Measurements from ENCODE around the gene TUBGCP3. TPM values are rescaled to one million over a fixed set of nuclear protein-coding genes. Genes with fewer than 3 reads are reported as not detected.
"Not testable (repeated sequence)": the region's sequence is repeated elsewhere in the genome, so short reads cannot be mapped to it uniquely, and the experiment has no call there.

Gene TUBGCP3
- total RNA-seq, 1 donor from 2014 or later = 37.4 TPM

- no peak for TF ChIP-seq CTCF (IDR thresholded peaks at IDR 0.05; ENCODE audit: unreplicated experiment)
- no peak overlapping the region for H3K27ac Mint-ChIP-seq
- no peaks in the 10 kb centered on the region for H3K36me3 Mint-ChIP-seq
- H3K27me3 Mint-ChIP-seq (ENCODE audit: low read depth) = peaks cover 8% of the 10 kb centered on the region
- H3K4me3 Mint-ChIP-seq = no peak overlapping the region
- no peaks in the 10 kb centered on the region for H3K9me3 Mint-ChIP-seq
- no peaks in the 10 kb centered on the region for H3K4me1 Mint-ChIP-seq
- DNase-seq (ENCODE audit: low spot score in 2 of 2, unreplicated experiment in 2 of 2) = no peak
Measured at GRCh38 chr13:112629161-112629560, 41.2 kb upstream of the TUBGCP3 start.

GRCh38 chr13:112627613-112628012, 39.7 kb upstream of the TUBGCP3 start:
- not testable (repeated sequence) for DNase-seq (ENCODE audit: low spot score in 2 of 2, unreplicated experiment in 2 of 2); H3K4me3 Mint-ChIP-seq; H3K4me1 Mint-ChIP-seq; H3K36me3 Mint-ChIP-seq; H3K9me3 Mint-ChIP-seq; H3K27ac Mint-ChIP-seq
- peaks cover 13% of the 10 kb centered on the region for H3K27me3 Mint-ChIP-seq (ENCODE audit: low read depth)

GRCh38 chr13:112627161-112627560, 39.2 kb upstream of the TUBGCP3 start:
- no peak for TF ChIP-seq CTCF (IDR thresholded peaks at IDR 0.05; ENCODE audit: unreplicated experiment)
- Mint-ChIP-seq H3K9me3 (no peaks in the 10 kb centered on the region), H3K4me3 (no peak overlapping the region), H3K4me1 (no peaks in the 10 kb centered on the region), H3K27me3 (ENCODE audit: low read depth) (peaks cover 17% of the 10 kb centered on the region), H3K27ac (no peak overlapping the region), H3K36me3 (no peaks in the 10 kb centered on the region)
- no peak for DNase-seq (ENCODE audit: low spot score in 2 of 2, unreplicated experiment in 2 of 2)

GRCh38 chr13:112626761-112627160, 38.8 kb upstream of the TUBGCP3 start:
- H3K9me3 Mint-ChIP-seq = no peaks in the 10 kb centered on the region
- no peaks in the 10 kb centered on the region for H3K4me1 Mint-ChIP-seq
- no peaks in the 10 kb centered on the region for H3K36me3 Mint-ChIP-seq
- no peak for TF ChIP-seq CTCF (IDR thresholded peaks at IDR 0.05; ENCODE audit: unreplicated experiment)
- no peak overlapping the region for H3K4me3 Mint-ChIP-seq
- no peak overlapping the region for H3K27ac Mint-ChIP-seq
- DNase-seq (ENCODE audit: low spot score in 2 of 2, unreplicated experiment in 2 of 2) = no peak
- H3K27me3 Mint-ChIP-seq (ENCODE audit: low read depth) = peaks cover 17% of the 10 kb centered on the region

GRCh38 chr13:112626124-112626523, 38.2 kb upstream of the TUBGCP3 start:
- H3K27me3 Mint-ChIP-seq (ENCODE audit: low read depth) = peaks cover 17% of the 10 kb centered on the region
- no peak overlapping the region for H3K27ac Mint-ChIP-seq
- no peaks in the 10 kb centered on the region for H3K36me3 Mint-ChIP-seq
- no peak for DNase-seq (ENCODE audit: low spot score in 2 of 2, unreplicated experiment in 2 of 2)
- no peaks in the 10 kb centered on the region for H3K9me3 Mint-ChIP-seq
- no peak overlapping the region for H3K4me3 Mint-ChIP-seq
- no peak for TF ChIP-seq CTCF (IDR thresholded peaks at IDR 0.05; ENCODE audit: unreplicated experiment)
- H3K4me1 Mint-ChIP-seq = no peaks in the 10 kb centered on the region

GRCh38 chr13:112625698-112626097, 37.7 kb upstream of the TUBGCP3 start:
- Mint-ChIP-seq H3K4me3 (no peak overlapping the region), H3K27ac (no peak overlapping the region), H3K27me3 (ENCODE audit: low read depth) (peaks cover 17% of the 10 kb centered on the region), H3K9me3 (no peaks in the 10 kb centered on the region), H3K36me3 (no peaks in the 10 kb centered on the region), H3K4me1 (no peaks in the 10 kb centered on the region)
- no peak for DNase-seq (ENCODE audit: low spot score in 2 of 2, unreplicated experiment in 2 of 2)
- no peak for TF ChIP-seq CTCF (IDR thresholded peaks at IDR 0.05; ENCODE audit: unreplicated experiment)

Measured in mesothelial cell of epicardium (in vitro differentiated cells).